ENCODE data around the gene NEK6.

GRCh38 chr9:124209774-124210173, 48.0 kb upstream of the NEK6 start:
- TF ChIP-seq CTCF (IDR thresholded peaks at IDR 0.05) = no peak
- TF ChIP-seq POLR2A (IDR thresholded peaks at IDR 0.05) = no peak

Measured in testis (tissue), 2 donors.